ENCODE measurements around the gene SERINC5.

DNA sequence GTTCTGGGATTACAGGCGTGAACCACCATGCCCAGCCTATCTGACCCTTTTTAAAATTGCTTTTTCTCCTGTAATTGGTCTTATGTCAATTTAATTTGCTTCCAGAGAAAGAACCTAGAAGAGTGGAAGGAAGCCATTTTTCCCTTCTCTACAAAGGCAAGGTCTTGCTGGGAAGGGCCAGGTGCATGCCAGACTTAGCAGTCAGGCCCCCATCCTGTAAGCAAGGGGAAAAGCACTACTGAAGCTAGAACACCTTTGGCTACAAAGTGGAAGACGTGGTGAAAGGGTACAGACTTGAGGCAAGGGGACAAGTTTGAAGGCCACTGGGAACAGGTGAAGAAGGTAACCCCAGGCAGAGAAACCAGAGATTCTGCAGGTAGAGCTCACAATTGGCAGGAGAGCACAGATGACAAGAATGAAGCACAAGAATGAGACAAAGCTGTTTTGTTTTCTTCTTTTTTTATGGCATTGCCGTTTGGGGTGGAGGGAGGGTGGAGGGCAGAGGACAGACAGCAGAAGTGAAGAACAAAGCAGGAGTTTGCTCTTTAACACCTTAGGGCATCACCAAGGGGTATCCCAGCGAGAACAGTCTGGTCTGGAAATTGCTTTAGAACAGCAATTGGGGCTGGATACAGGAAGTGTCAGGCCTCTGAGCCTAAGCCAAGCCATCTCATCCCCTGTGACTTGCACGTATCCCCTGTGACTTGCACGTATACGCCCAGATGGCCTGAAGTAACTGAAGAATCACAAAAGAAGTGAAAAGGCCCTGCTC lies 72.9 kb downstream of the SERINC5 start:
- no peak for TF ChIP-seq NR1H2 (CRISPR knock-in tag; IDR thresholded peaks at IDR 0.05)
- no peak for TF ChIP-seq JUN (CRISPR knock-in tag; IDR thresholded peaks at IDR 0.05)
- TF ChIP-seq CTCF (IDR thresholded peaks at IDR 0.05), result no peak
- no peak for TF ChIP-seq USF2 (CRISPR knock-in tag; IDR thresholded peaks at IDR 0.05)
- TF ChIP-seq MYBL2 (CRISPR knock-in tag; IDR thresholded peaks at IDR 0.05), result no peak
- no peak for TF ChIP-seq CREM (CRISPR knock-in tag; IDR thresholded peaks at IDR 0.05)
- TF ChIP-seq NFYB (CRISPR knock-in tag; conservative IDR thresholded peaks at IDR 0.05; ENCODE audit: low read depth), result no peak
- TF ChIP-seq, protein P1, sequence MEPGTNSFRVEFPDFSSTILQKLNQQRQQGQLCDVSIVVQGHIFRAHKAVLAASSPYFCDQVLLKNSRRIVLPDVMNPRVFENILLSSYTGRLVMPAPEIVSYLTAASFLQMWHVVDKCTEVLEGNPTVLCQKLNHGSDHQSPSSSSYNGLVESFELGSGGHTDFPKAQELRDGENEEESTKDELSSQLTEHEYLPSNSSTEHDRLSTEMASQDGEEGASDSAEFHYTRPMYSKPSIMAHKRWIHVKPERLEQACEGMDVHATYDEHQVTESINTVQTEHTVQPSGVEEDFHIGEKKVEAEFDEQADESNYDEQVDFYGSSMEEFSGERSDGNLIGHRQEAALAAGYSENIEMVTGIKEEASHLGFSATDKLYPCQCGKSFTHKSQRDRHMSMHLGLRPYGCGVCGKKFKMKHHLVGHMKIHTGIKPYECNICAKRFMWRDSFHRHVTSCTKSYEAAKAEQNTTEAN (CRISPR knock-in tag; IDR thresholded peaks at IDR 0.05), result no peak
- TF ChIP-seq ZSCAN18 (CRISPR knock-in tag; IDR thresholded peaks at IDR 0.05), result no peak
- TF ChIP-seq, protein P2, sequence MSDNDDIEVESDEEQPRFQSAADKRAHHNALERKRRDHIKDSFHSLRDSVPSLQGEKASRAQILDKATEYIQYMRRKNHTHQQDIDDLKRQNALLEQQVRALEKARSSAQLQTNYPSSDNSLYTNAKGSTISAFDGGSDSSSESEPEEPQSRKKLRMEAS (CRISPR knock-in tag; IDR thresholded peaks at IDR 0.05), result no peak
- no peak for TF ChIP-seq ZNF232 (CRISPR knock-in tag; IDR thresholded peaks at IDR 0.05)
- TF ChIP-seq, protein P3, sequence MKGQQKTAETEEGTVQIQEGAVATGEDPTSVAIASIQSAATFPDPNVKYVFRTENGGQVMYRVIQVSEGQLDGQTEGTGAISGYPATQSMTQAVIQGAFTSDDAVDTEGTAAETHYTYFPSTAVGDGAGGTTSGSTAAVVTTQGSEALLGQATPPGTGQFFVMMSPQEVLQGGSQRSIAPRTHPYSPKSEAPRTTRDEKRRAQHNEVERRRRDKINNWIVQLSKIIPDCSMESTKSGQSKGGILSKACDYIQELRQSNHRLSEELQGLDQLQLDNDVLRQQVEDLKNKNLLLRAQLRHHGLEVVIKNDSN (CRISPR knock-in tag; IDR thresholded peaks at IDR 0.05), result no peak
- no peak for TF ChIP-seq FOXK1 (CRISPR knock-in tag; IDR thresholded peaks at IDR 0.05)

Measured in WTC11 (cell line).